ENCODE data around the gene BFSP2.

BFSP2 gene

DNA sequence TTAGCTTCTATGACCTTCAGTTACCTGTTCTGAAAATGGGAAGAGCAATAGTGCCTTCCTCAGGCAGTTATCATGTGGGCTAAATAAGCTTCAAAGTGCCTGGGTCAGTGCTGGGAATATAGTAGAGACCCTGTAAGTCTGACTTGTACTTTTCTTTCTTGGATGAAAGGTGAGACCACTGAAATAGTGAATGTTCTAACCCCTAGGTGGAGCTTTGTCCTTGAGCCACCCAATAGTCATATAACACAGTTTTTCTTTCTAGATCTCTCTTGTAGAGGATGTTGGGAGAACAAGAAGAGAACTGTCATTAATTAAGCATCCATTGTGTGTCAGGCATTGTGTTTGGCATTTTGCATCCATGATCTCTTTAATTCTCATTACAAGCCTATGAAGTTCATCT lies 13.0 kb upstream of the BFSP2 start:
- H3K9ac ChIP-seq: no peak overlapping the region
- no peak overlapping the region for H3K27ac ChIP-seq
- H4K20me1 ChIP-seq (ENCODE audit: insufficient read depth): no peaks in the 10 kb centered on the region
- no peak overlapping the region for H3K4me3 ChIP-seq (IDR thresholded peaks at IDR 0.05; ENCODE audit: insufficient read depth, low read depth, low read length)
- H3K4me2 ChIP-seq: no peak overlapping the region
- H3K4me1 ChIP-seq (ENCODE audit: low read depth, poor library complexity, severe bottlenecking): peaks cover 13% of the 10 kb centered on the region
- TF ChIP-seq CTCF (conservative IDR thresholded peaks at IDR 0.05; ENCODE audit: low read depth, low read length): no peak
- no peak overlapping the region for H2AFZ ChIP-seq (ENCODE audit: low read depth)
- no peaks in the 10 kb centered on the region for H3K79me2 ChIP-seq (ENCODE audit: insufficient read depth, low read depth)
- no peaks in the 10 kb centered on the region for H3K27me3 ChIP-seq (ENCODE audit: insufficient read depth, low read depth)
- no peaks in the 10 kb centered on the region for H3K36me3 ChIP-seq (ENCODE audit: insufficient read depth)

DNA sequence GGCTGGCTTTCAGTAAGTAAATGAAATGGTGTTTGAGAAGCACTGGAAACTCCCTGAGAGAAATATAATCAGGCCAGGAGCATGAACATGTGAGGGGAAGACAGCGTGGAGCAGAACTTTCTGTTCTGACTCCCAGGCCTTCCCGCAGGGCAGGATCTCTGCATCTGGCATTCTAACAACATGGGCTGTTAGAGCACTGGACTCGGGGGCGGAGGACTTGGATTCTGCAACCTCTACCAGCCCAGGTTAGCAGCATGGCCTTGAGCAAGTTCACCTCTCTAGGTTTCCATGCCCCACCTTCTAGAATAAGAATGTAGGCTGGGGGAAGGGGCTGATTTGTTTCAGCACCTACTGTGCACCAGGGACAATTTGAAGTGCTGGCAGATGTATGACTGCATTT lies 12.5 kb upstream of the BFSP2 start:
- no peaks in the 10 kb centered on the region for H4K20me1 ChIP-seq (ENCODE audit: insufficient read depth)
- H3K4me3 ChIP-seq (IDR thresholded peaks at IDR 0.05; ENCODE audit: insufficient read depth, low read depth, low read length): no peak overlapping the region
- H3K36me3 ChIP-seq (ENCODE audit: insufficient read depth): no peaks in the 10 kb centered on the region
- H3K4me1 ChIP-seq (ENCODE audit: low read depth, poor library complexity, severe bottlenecking): peaks cover 13% of the 10 kb centered on the region
- no peak overlapping the region for H3K9ac ChIP-seq
- TF ChIP-seq CTCF (conservative IDR thresholded peaks at IDR 0.05; ENCODE audit: low read depth, low read length): no peak
- H3K79me2 ChIP-seq (ENCODE audit: insufficient read depth, low read depth): no peaks in the 10 kb centered on the region
- H2AFZ ChIP-seq (ENCODE audit: low read depth): no peak overlapping the region
- H3K27me3 ChIP-seq (ENCODE audit: insufficient read depth, low read depth): no peaks in the 10 kb centered on the region
- H3K4me2 ChIP-seq: no peak overlapping the region
- H3K27ac ChIP-seq: no peak overlapping the region

- H3K27ac ChIP-seq: no peak overlapping the region
- no peaks in the 10 kb centered on the region for H3K79me2 ChIP-seq (ENCODE audit: insufficient read depth, low read depth)
- no peak overlapping the region for H3K9ac ChIP-seq
- TF ChIP-seq CTCF (conservative IDR thresholded peaks at IDR 0.05; ENCODE audit: low read depth, low read length): no peak
- no peaks in the 10 kb centered on the region for H3K36me3 ChIP-seq (ENCODE audit: insufficient read depth)
- no peak overlapping the region for H3K4me3 ChIP-seq (IDR thresholded peaks at IDR 0.05; ENCODE audit: insufficient read depth, low read depth, low read length)
- no peaks in the 10 kb centered on the region for H3K27me3 ChIP-seq (ENCODE audit: insufficient read depth, low read depth)
- no peak overlapping the region for H3K4me2 ChIP-seq
- peaks cover 22% of the 10 kb centered on the region for H3K4me1 ChIP-seq (ENCODE audit: low read depth, poor library complexity, severe bottlenecking)
- no peak overlapping the region for H2AFZ ChIP-seq (ENCODE audit: low read depth)
- no peaks in the 10 kb centered on the region for H4K20me1 ChIP-seq (ENCODE audit: insufficient read depth)
Measured at GRCh38 chr3:133388696-133389395, 11.0 kb upstream of the BFSP2 start.

DNA sequence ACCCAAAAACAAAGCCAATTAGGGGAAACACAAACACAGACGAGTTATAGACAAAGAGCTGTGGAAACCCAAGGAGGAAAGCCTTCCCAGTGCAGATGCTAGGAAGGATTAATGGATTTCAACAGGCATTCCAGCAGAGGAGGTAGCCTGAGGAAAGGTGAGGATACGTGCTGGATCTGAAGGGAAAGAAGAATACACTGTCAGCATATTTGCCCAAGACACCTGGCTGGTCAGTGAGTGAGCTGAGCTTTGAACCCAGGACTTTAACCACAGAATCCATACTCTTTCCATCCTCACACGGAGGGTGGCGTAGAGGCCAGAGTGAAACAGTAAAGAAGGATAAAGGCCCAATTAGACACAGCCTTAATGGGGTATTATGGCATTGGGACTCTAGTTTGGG lies 9.1 kb upstream of the BFSP2 start:
- Histone ChIP-seq H3K79me2 (ENCODE audit: insufficient read depth, low read depth) (no peaks in the 10 kb centered on the region), H3K27me3 (ENCODE audit: insufficient read depth, low read depth) (no peaks in the 10 kb centered on the region), H3K4me3 (IDR thresholded peaks at IDR 0.05; ENCODE audit: insufficient read depth, low read depth, low read length) (no peak overlapping the region), H3K27ac (no peak overlapping the region), H3K4me2 (no peak overlapping the region), H4K20me1 (ENCODE audit: insufficient read depth) (no peaks in the 10 kb centered on the region), H3K9ac (no peak overlapping the region), H2AFZ (ENCODE audit: low read depth) (no peak overlapping the region), H3K36me3 (ENCODE audit: insufficient read depth) (no peaks in the 10 kb centered on the region), H3K4me1 (ENCODE audit: low read depth, poor library complexity, severe bottlenecking) (peaks cover 9% of the 10 kb centered on the region)
- no peak for TF ChIP-seq CTCF (conservative IDR thresholded peaks at IDR 0.05; ENCODE audit: low read depth, low read length)

Measured in KMS-11 (cell line).